Measurements from ENCODE around the gene TNN. TPM values are rescaled to one million over a fixed set of nuclear protein-coding genes. Genes with fewer than 3 reads are reported as not detected.

TNN gene
- total and polyA plus RNA-seq, 9 donors = 0.12 TPM; not detected in 8

DNA sequence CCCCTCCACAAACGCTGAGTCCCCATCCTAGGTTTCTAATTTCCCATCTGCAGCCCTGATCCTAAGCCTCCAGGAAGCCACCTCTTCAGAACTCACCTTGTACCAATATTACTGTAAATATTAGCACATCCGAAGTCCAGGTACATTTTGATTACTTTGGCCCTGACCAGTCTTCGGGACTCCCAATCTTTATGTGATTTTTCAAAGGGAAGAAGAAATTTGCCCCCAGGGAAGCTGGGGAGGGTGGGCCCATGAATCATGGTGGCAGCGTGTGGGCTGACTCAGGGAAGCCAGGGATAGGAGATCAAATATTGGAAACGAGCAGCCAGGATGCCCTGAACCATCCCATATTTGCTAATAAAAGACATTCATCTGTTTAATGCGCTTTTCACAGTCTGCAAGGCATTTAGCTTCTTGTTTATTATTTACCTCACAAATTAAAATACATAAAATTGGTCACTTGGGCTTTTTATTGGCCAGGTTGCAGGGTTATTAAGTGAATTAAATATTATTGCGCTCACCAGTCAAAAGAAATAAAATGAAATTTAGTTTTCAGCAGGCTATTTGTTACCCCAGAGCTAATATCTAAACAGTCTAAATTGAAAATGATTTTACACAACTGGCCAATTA is 78.4 kb downstream of the TNN start:
- H3K27ac ChIP-seq = no peak overlapping the region
- no peaks in the 10 kb centered on the region for H3K36me3 ChIP-seq
- WGBS, 3 donors = 57 to 69% (median 63%) methylated on average over 6 to 7 of the region's 7 CpGs
- H3K4me3 ChIP-seq = no peak overlapping the region
- no peaks in the 10 kb centered on the region for H3K27me3 ChIP-seq
- no peak for DNase-seq
- no peaks in the 10 kb centered on the region for H3K9me3 ChIP-seq
- no peaks in the 10 kb centered on the region for H3K4me1 ChIP-seq (ENCODE audit: insufficient read depth)
- intact Hi-C loops (cut with DNase I) = loop anchor here in 1 of 4 donors (10.0 kb wide), 1 partner anchor 1699 kb away; no protein-coding TSS in a partner anchor
- TF ChIP-seq EP300 (IDR thresholded peaks at IDR 0.05) (no peak), POLR2A (IDR thresholded peaks at IDR 0.05) (no peak), CTCF (IDR thresholded peaks at IDR 0.05) (no peak)

- DNase-seq = peak; percentile 22 to 71 (median 58)
- WGBS, 3 donors = 30 to 36% (median 32%) methylated on average over 21 of the region's 21 CpGs
Measured at GRCh38 chr1:175146529-175147213, 79.0 kb downstream of the TNN start.

GRCh38 chr1:175147569-175147968 is 79.9 kb downstream of the TNN start:
- 91 to 94% (median 93%) methylated on average over 5 of the region's 5 CpGs for WGBS, 3 donors
- intact Hi-C loops (cut with DNase I) = loop anchor here in 1 of 4 donors (10.0 kb wide), 1 partner anchor 1697 kb away; no protein-coding TSS in a partner anchor

More at GRCh38 chr1:175146529-175147213, 79.0 kb downstream of the TNN start:
- Histone ChIP-seq H3K4me3 (no peak overlapping the region), H3K36me3 (no peaks in the 10 kb centered on the region), H3K27me3 (no peaks in the 10 kb centered on the region), H3K27ac (no peak overlapping the region), H3K9me3 (no peaks in the 10 kb centered on the region), H3K4me1 (ENCODE audit: insufficient read depth) (no peaks in the 10 kb centered on the region)
- intact Hi-C loops (cut with DNase I) = loop anchor here in 1 of 4 donors (10.0 kb wide), 1 partner anchor 1698 kb away; no protein-coding TSS in a partner anchor
- TF ChIP-seq CTCF (IDR thresholded peaks at IDR 0.05) = peak; percentile 15 to 31 (median 28)
- no peak for TF ChIP-seq POLR2A (IDR thresholded peaks at IDR 0.05)

DNA sequence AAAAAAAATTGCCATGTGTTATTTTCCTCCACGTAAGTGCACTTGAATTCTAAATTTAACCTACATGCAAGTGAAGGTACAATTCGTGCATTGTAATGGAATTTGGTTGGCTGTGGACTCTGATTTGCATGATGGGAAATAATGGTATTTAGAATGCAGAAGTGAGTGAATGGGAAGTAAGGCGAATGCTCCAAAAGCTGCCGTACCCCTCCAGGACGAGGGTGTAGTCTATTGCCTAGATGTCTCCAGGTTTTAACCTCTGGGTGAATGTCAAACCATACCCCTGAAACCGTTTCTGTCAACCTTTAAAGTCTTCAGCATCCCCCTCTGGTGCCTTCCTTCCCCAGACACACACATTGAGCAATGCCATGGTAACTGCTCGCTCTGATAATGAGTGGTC is 80.4 kb downstream of the TNN start:
- 80 to 84% (median 82%) methylated on average over 7 of the region's 7 CpGs for WGBS, 3 donors
- DNase-seq = no peak
- Histone ChIP-seq H3K27me3 (no peaks in the 10 kb centered on the region), H3K9me3 (no peaks in the 10 kb centered on the region), H3K4me1 (ENCODE audit: insufficient read depth) (no peaks in the 10 kb centered on the region), H3K36me3 (no peaks in the 10 kb centered on the region), H3K27ac (no peak overlapping the region), H3K4me3 (no peak overlapping the region)
- no peak for TF ChIP-seq POLR2A (IDR thresholded peaks at IDR 0.05)
- no peak for TF ChIP-seq EP300 (IDR thresholded peaks at IDR 0.05)
- TF ChIP-seq CTCF (IDR thresholded peaks at IDR 0.05) = no peak
- intact Hi-C loops (cut with DNase I) = loop anchor here in 1 of 4 donors (10.0 kb wide), 1 partner anchor 1697 kb away; no protein-coding TSS in a partner anchor

More at GRCh38 chr1:175147569-175147968, 79.9 kb downstream of the TNN start:
- Histone ChIP-seq H3K36me3 (no peaks in the 10 kb centered on the region), H3K4me1 (ENCODE audit: insufficient read depth) (no peaks in the 10 kb centered on the region), H3K9me3 (no peaks in the 10 kb centered on the region), H3K27ac (no peak overlapping the region), H3K4me3 (no peak overlapping the region), H3K27me3 (no peaks in the 10 kb centered on the region)
- TF ChIP-seq CTCF (IDR thresholded peaks at IDR 0.05) (no peak), EP300 (IDR thresholded peaks at IDR 0.05) (no peak), POLR2A (IDR thresholded peaks at IDR 0.05) (no peak)
- no peak for DNase-seq

All from ovary (tissue), 9 donors.